ACHN (cell line): ENCODE data around the gene APEX2.
"Not testable (repeated sequence)": the region's sequence is repeated elsewhere in the genome, so short reads cannot be mapped to it uniquely, and the experiment has no call there.

Experiments
- DNase-seq: peaks from one replicate; pipeline ENCODE4 v3.0.0-alpha.2; 2015
- in situ Hi-C: cut with HindIII; loops from 2 replicates; pipeline ENCODE4 v1.10.0; 2017; ENCODE audit warnings: low sequenced_read_pairs, low pct_ligation_motif_present, low pct_unique_long_range_greater_than_20kb

The APEX2 gene, protein sequence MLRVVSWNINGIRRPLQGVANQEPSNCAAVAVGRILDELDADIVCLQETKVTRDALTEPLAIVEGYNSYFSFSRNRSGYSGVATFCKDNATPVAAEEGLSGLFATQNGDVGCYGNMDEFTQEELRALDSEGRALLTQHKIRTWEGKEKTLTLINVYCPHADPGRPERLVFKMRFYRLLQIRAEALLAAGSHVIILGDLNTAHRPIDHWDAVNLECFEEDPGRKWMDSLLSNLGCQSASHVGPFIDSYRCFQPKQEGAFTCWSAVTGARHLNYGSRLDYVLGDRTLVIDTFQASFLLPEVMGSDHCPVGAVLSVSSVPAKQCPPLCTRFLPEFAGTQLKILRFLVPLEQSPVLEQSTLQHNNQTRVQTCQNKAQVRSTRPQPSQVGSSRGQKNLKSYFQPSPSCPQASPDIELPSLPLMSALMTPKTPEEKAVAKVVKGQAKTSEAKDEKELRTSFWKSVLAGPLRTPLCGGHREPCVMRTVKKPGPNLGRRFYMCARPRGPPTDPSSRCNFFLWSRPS

DNA sequence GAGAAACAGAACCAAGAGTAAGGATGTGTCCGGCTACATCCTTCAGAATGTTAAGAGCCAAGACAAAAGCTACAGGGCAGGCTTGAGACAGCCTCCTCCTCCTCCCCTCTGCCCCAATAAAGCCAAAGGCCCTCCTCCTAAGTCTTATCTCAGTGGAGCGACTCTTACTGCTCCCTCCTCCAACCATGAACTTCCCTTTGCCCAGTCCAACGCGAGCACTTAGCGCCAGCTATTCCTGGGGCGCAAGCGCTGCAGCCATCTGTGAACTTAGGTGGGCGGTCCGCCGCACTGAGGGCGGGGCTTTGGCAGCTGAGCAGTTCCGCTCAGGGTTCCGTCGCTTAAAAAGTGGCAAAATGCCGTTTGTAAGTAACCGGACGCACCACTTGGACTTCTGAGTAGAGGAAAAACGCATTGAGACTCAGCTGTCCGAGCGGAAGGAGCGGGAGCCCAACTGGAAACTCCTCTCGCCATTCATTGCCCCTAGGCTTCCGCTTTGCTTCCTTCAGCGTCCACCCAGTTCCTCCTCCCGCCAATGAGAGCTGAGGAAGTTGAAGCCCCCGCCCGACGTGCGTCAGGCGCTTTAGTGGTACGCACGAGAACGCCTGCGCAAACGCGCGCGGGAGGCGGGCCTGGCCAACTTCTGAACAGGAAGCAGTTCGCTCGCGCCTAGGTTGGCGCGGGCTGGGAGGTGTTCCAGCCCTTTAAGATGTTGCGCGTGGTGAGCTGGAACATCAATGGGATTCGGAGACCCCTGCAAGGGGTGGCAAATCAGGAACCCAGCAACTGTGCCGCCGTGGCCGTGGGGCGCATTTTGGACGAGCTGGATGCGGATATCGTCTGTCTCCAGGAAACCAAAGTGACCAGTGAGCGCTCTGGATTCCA lies at the start of gene APEX2:
APEX2 (plus strand) TSS at position 647 of the 882 bp plus-strand sequence; CDS start at position 707, 60 bp downstream.
- in situ Hi-C loops = no loop called here
- DNase-seq = peak; percentile 86

DNA sequence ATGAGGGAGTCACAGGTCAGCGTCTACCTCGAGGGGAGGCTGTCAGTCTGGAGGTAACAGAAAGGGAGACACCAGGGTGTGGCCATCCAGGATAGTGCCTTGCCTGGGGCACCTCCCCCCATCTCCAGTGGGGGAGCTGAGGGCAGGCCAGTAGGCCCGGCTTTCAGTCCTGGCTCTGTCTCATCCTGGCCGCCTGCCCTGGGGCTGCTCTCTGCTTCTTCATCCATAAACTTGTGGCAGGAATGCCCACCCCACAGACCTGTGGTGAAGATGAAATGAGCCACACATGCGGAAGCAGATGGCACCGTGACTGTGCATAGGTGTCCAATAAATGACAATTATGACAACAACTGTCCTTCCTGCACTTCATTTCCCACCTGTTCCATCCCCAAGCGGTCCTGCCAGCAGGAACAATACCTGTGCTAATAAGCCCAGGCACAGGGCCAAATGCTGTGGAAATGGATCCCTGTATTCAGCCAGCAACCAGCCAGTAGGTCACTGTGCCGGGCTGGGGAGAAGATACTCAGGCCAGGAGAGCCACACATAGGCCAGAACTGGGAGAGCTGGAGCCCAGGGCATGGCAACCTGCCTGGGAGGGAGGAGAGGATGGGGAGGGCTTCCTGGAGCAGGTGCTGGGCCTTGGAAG lies 49.3 kb upstream of the APEX2 start:
- no peak for DNase-seq
- in situ Hi-C loops = no loop called here

DNA sequence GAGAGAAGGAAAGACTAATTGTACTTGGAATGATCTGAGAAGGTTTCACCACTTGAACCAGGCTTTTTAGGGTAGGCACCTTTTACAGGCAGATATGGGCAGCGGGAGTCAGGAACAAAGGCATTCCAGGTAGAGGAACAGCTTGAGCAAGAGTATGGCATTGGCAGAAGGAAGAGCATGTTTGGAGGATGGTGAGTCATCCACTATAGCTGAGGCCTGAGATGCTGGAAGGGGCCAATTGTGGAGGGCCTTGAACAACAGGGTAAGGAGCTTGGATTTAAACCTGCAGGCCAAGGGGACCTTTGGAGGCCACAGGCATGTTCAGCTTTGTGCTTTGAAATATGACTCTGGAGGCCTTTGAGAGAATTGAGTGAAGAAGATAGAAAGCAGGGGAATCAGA lies 38.4 kb upstream of the APEX2 start:
- in situ Hi-C loops = no loop called here
- DNase-seq = no peak

DNA sequence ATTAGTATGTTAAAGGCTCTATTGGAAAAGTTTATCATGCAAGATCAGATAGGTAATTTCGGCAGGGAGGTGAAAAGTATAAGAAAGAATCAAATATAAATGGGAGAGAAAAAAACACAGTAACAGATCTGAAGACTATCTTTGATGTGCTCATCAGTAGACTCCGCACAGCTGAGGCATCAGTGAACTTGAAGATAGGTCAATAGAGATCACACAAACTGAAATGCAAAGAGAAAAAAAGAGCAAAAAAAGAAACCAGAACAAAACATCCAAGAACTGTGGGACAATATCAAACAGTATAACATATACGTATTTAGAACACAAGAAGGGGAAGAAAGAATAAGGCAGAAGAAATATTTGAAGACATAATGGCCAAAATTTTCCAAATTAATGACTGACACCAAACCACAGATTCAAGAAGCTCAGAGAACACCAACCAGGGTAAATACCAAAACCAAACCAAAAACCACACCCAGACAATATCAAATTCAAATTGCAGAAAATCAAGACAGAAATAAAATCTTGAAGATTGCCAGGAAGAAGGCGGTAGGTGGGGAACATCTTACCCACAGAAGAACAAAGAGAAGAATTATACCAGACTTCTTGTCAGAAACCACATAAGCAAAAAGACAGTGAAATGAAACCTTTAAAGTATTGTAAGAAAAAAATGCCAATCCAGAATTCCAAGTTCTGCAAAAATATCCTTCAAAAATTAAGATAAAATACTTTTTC lies 35.2 kb upstream of the APEX2 start:
- in situ Hi-C loops = no loop called here
- DNase-seq = no peak

DNA sequence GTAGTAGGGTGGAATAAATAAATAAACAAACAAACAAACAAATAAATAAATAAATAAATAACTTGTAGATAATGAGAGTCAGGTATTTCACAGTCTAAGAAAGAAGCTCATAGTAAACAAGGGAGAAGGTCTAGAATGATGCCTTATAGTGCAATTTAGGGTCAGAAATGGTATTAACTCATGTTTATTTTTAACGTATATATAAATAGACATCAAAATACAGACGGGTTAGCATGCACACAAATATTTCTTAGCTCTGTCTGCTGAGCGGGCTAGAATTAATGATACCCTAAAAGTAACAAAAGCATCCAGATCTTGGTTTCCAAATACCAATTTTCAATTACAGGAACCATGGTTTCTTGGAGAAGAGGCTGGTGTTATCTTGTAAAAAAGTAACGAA lies 22.8 kb upstream of the APEX2 start:
- in situ Hi-C loops = no loop called here
- DNase-seq = no peak

DNA sequence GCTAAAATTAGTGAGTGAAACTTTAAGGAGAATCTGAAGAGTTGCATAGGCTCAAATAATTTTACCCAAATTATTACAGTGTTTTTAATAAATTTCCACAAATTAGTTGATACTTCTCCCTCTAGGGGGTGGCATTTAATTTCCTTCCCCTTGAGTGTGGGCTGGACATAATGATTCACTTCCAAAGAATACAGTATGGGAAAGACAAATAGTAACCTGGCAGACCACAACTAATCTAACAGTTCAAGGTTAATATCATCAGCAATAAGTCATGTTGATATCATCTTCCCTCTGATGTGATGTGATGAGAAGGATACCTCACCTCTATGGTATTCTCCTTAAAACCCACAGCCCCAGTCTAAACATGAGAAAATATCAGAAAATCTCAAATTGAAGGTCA lies 21.7 kb upstream of the APEX2 start:
- no peak for DNase-seq
- in situ Hi-C loops = no loop called here

DNA sequence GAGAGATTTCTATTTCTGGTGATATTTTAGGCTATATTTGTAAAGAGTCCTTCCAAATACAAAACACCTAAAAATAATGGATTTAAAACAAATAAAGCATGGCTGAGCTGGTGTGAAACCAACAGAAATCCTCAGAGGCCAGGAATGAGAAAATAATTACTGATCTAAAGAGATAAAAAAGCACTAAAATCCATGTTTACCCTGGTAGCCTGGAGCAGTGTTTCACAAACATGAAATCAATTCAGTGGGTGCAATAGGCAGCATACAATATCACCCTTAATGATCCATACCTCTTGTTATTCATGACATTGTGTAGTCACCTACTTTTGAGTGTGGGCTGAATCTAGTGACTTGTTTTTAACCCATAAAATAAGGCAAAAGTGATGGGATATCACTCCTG lies 20.7 kb upstream of the APEX2 start:
- in situ Hi-C loops = no loop called here
- DNase-seq = no peak

DNA sequence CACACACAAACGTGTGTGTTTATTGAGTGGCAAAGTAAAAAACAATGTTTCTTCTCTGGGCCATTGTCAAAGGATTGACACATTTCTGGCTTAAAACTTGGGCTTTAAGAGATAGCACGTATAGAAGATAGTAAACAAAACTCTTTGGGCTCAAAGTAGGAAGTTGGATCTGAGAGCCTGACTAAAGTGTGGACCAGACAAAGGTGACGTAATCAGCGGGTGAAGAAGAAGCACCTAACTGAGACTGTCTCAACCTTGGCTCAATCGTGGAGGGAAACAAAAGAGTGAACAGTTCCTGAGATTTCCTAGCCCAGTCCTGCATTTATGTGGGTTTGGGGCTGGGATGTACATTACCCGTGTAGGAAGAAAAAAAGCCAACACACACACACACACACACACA lies 19.8 kb upstream of the APEX2 start:
- DNase-seq = no peak

DNA sequence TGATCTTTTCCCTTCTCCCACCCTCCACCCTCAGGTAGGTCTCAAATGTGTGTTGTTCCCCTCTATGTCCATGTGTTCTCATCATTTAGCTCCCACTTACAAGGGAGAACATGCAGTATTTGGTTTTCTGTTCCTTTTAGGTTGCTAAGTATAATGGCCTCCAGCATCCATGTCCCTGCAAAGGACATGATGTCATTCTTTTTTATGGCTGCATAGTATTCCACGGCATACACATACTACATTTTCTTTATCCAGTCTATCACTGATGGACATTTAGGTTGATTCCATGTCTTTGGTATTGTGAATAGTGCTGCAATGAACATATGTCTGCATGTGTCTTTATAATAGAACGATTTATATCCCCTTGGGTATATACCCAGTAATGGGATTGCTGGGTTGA lies 16.9 kb upstream of the APEX2 start:
- DNase-seq, in situ Hi-C loops: not testable (repeated sequence)

More for the DNA sequence above, 19.8 kb upstream of the APEX2 start:
- in situ Hi-C loops = no loop called here

DNA sequence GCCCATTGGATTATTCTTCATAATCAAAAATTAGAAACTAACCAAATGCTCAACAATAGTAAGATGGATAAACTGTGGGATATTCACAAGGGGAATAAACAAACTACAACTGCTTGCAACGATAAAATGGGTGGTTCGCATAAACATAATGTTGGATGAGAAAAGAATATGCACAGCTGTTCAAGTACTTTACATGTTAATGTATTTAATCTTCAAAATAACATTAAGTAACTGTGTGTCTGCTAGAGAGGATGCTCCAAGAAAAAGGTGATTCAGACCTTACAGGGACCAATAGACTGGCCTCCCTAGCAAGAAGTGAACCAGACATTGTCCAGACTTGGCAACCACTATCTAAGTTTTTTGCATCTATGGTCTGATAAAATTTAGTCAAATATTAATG lies 8.5 kb upstream of the APEX2 start:
- in situ Hi-C loops = no loop called here
- no peak for DNase-seq

DNA sequence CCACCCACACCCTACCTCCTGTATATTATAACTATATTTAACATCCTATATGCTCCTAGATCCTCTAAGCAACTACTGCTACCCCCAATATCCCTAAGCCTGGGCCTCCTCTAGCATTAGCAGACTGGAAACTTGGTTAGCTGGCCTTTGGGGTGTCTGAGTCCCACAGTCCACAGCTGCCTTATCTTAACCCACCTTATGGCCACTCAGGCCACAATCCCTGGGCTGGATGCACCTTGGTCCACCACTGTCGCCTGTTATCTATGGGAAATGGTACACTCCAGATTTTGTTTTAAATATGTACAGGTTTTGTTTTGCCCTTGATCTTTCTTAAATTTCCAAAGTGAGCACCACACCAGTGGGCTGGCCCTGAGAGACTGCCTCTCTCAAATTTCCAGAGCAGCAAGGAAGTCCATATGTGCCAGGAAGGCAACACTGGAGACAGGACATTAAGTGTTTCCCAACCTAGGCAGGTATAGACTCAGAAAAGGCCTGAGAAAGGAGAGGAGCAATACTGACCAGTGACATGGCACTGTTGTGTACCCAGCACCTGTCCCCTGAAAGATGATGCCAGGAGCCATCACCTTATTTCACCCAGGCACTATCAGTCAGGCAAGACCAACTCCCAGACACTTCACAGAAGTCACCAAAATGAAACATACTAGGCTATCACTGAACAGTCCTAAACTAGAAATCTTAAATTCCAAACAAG lies 7.1 kb upstream of the APEX2 start:
- in situ Hi-C loops = no loop called here
- no peak for DNase-seq

DNA sequence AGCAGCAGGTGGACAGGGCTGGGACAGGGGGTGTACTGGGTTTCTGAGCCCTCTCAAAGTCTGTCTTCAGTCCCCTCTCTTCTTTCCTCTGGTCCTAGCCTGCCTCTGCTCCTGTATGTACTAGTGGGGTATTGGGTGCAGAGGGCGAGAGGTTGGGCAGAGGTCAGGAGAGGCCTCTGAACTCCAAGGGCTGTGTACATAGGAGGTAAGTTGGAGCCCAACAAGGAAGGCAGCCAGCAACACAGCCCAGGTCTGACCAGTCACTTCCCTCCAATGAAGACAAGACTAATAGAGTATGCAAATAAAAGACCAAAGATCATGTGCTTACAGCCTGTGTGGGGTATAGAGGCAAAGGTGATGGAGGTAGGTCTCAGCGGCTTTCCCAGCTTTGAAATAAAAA lies 6.1 kb upstream of the APEX2 start, which contains the start of gene PFKFB1:
PFKFB1 (minus strand) TSS at position 90 of the 400 bp plus-strand sequence. CDS start 181 bp downstream, outside the sequence.
- in situ Hi-C loops = no loop called here

DNA sequence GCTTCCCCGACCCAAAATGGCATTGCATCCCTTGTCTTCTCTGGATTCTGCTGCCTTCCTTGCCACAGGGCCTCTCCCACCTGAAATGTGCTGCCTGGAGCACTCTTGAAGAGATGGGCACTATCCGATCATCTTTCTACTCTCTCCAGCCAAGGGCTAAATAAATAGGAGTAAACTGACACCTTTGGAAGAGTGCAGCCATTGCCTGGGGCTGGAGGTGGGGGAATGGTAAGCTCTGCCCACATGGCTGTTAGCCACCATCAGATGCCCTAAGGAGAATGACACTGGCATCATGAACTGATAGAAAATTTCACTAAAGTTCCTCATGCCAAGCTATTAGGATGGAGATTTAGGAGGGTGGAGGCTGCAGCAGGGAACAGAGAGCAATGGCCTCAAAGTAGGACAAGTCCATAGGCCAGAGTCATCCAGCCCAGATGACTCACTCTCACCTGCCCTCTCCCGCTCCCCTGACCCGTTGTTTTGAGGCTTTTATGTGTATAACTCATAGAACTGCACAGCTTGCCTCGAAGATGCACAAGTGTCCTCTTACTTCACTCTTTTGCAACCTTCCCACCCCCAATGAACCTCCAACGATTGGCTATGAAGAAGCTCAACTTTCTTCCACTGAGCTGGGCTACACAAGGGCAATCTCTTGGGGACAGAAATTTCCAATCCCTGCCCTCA lies 5.4 kb upstream of the APEX2 start:
- DNase-seq = no peak
- in situ Hi-C loops = no loop called here

More for the DNA sequence above, 6.1 kb upstream of the APEX2 start, which contains the start of gene PFKFB1:
- DNase-seq = no peak

DNA sequence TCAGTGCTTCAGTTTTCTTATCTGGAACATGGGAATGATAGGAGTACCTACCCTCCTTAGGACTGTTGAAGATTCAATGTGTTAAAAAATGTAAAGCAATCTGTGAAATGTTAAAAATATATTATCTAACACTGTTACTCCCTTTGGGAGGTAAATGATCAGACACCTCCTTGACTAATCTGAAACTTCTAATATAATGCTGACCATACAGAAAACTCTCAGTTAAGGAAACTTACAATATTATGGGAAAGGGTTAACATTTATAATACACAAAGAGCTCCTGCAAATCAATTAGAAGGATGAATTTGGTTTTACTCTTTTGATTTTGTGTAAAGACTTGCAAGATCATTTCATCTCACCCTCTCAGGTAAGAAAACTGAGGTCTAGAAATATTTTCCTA lies 4.5 kb upstream of the APEX2 start:
- in situ Hi-C loops = no loop called here
- DNase-seq = no peak

DNA sequence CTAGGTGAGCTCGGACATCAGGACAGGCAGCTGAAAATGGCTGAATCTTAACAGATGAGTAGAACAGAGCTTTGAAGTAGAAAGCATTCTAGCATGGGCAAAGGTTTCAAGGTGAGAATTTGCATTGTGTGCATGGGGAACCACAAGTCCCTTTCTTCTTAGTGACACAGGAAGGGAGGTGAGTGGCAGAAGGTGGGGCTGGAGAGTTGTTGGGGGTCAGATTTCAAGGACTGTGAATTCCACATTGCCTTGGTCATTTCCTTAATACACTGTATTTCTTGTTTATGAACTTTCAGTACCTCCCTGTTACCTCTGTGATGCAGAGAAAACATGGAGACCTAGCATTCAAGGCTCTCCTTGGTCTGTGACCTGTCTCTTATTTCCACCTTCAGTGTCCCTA lies 4.1 kb downstream of the APEX2 start:
- in situ Hi-C loops = no loop called here
- no peak for DNase-seq

DNA sequence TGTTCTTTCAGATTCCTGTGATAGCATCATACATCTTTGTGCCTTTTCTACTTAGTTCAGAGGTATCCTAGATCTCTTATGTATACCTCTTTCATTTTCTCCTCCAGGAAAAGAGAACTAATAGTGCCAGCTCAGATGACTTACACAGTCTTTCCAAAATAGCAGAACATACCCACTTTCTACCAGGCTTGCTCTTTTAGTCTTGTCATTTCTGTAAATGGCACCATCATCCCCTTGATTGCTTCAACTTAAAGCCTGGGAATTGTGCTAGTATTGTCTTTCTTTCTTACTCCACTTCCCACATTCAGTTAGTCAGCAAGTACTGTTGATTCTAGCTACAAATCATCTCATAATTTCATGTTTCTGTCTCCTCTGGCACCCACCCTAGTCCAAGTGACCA lies 5.1 kb downstream of the APEX2 start:
- in situ Hi-C loops = no loop called here
- DNase-seq = no peak
